GM12878 (cell line): Measurements from ENCODE around the gene CAMKMT. TPM values are rescaled to one million over a fixed set of nuclear protein-coding genes. Genes with fewer than 3 reads are reported as not detected.

Experiments used
- ATAC-seq: fragments of 200-7000 bp; cut with Tn5 transposase; 3 replicates; pipeline ENCODE4 v1.9.1; 2020; ENCODE audit warnings: mild to moderate bottlenecking, moderate library complexity
- BruUV-seq: library from RNA; stranded (reverse); fragments of 400-500 nt; replicated peaks from 2 replicates; lab custom pipeline; 2021; lab: Mats Ljungman, UMichigan
- CTCF ChIA-PET: fragments of 300-600 bp; sonication (Branson Sonifier 250); formaldehyde crosslinking; extraction: SDS; loops from one replicate; lab custom pipeline; 2021; ENCODE audit warnings: inconsistent platforms; lab: Yijun Ruan, JAX
- POLR2A ChIA-PET: fragments of 350-600 bp; formaldehyde crosslinking; extraction: SDS; loops from one replicate; lab custom pipeline; 2021; ENCODE audit warnings: inconsistent platforms; lab: Charles Lee
- RAD21 ChIA-PET: fragments of 300-600 bp; sonication (Branson Sonifier 250); formaldehyde crosslinking; loops from one replicate; lab custom pipeline; 2023; ENCODE audit warnings: antibody characterized with exemption; ENCODE audit not compliant: unreplicated experiment; lab: Charles Lee
- SMC1A ChIA-PET: fragments of 300-600 bp; sonication (Branson Sonifier 250); formaldehyde crosslinking; loops from one replicate; lab custom pipeline; 2023; ENCODE audit not compliant: unreplicated experiment, uncharacterized antibody; lab: Charles Lee
- DNase-seq: peaks from one replicate; pipeline ENCODE4 v3.0.0-alpha.2; 2011; ENCODE audit warnings: low read depth, low spot score
- FAIRE-seq: peaks from 3 replicates; lab custom pipeline; 2011; peaks lifted over from hg19 to GRCh38; lab: Jason Lieb, UNC
- H2AFZ ChIP-seq: 2 replicates; pipeline ENCODE4 v1.6.0; 2011; ENCODE audit warnings: low read depth, low read length, control low read depth; ENCODE audit not compliant: control insufficient read depth
- H3K27ac ChIP-seq: 2 replicates; pipeline ENCODE4 v1.5.1; 2011; ENCODE audit warnings: control low read depth; ENCODE audit not compliant: control insufficient read depth, insufficient read depth
- H3K27me3 ChIP-seq, 2 experiments: replicated peaks in 1 of 2; 2 replicates each; pipeline versions ENCODE4 v1.6.0 to v1.6.1; 2011; ENCODE audit warnings: low read length in 1 of 2; ENCODE audit not compliant: control insufficient read depth in 2 of 2, insufficient read depth in 2 of 2
- H3K36me3 ChIP-seq, 2 experiments: 2 replicates each; pipeline ENCODE4 v1.5.1; 2011; ENCODE audit warnings: low read length in 1 of 2; ENCODE audit not compliant: control insufficient read depth in 2 of 2, insufficient read depth in 2 of 2
- H3K4me1 ChIP-seq: 2 replicates; pipeline ENCODE4 v1.6.1; 2011; ENCODE audit warnings: mild to moderate bottlenecking, low read length, moderate library complexity, mixed read lengths; ENCODE audit not compliant: control insufficient read depth, insufficient read depth
- H3K4me2 ChIP-seq: 2 replicates; pipeline ENCODE4 v1.6.0; 2011; ENCODE audit warnings: control low read depth; ENCODE audit not compliant: control insufficient read depth, insufficient read depth
- H3K4me3 ChIP-seq: fragments of 200-600 bp; sonication (generic); 2 replicates; pipeline ENCODE4 v1.5.1; 2016
- H3K79me2 ChIP-seq: 2 replicates; pipeline ENCODE4 v1.6.0; 2011; ENCODE audit warnings: low read length; ENCODE audit not compliant: control insufficient read depth, insufficient read depth
- H3K9ac ChIP-seq: 2 replicates; pipeline ENCODE4 v1.8.0; 2011; ENCODE audit warnings: low read length, control low read depth, mixed read lengths; ENCODE audit not compliant: control insufficient read depth, insufficient read depth
- H3K9me3 ChIP-seq: replicated peaks from 3 replicates; pipeline ENCODE4 v1.5.1; 2011; ENCODE audit warnings: mild to moderate bottlenecking, low read length; ENCODE audit not compliant: control insufficient read depth, insufficient read depth
- H4K20me1 ChIP-seq: 2 replicates; pipeline ENCODE4 v1.6.0; 2011; ENCODE audit not compliant: control insufficient read depth, insufficient read depth
- CHD2 ChIP-seq: IDR thresholded peaks from 2 replicates; pipeline ENCODE4 v1.6.1; 2011; ENCODE audit warnings: low read depth, low read length, improper control_type of control experiment, borderline replicate concordance
- CREB1 ChIP-seq: IDR thresholded peaks from 2 replicates; pipeline ENCODE4 v1.6.1; 2012; ENCODE audit warnings: low read depth, mild to moderate bottlenecking, inconsistent platforms
- FOXM1 ChIP-seq: IDR thresholded peaks from 2 replicates; pipeline ENCODE4 v1.6.1; 2012; ENCODE audit warnings: low read depth, mild to moderate bottlenecking, inconsistent platforms, low read length, moderate library complexity
- MEF2A ChIP-seq: IDR thresholded peaks from 2 replicates; pipeline ENCODE4 v1.6.1; 2011; ENCODE audit warnings: low read depth, mild to moderate bottlenecking, low read length, moderate library complexity; ENCODE audit not compliant: insufficient read depth
- PBX3 ChIP-seq: IDR thresholded peaks from 2 replicates; pipeline ENCODE4 v1.6.1; 2011; ENCODE audit warnings: mild to moderate bottlenecking, low read depth, low read length, moderate library complexity; ENCODE audit not compliant: insufficient replicate concordance
- PML ChIP-seq: IDR thresholded peaks from 2 replicates; pipeline ENCODE4 v1.6.1; 2012; ENCODE audit warnings: low read length, inconsistent platforms
- POLR2A ChIP-seq: IDR thresholded peaks from 2 replicates; pipeline ENCODE4 v1.6.1; 2011; ENCODE audit warnings: low read depth, mild to moderate bottlenecking, low read length
- ZSCAN29 ChIP-seq: fragments of 450-650 bp; IDR thresholded peaks from 2 replicates; pipeline ENCODE4 v1.6.1; 2017; ENCODE audit warnings: mild to moderate bottlenecking, moderate library complexity
- WGBS: methylation state at CpG from one replicate; pipeline ENCODE4 v1.1.6; 2016; ENCODE audit warnings: low lambda C conversion rate; ENCODE audit not compliant: insufficient replicate concordance, insufficient coverage; ENCODE audit errors: missing lambda C conversion rate; 5-methylcytosine and 5-hydroxymethylcytosine counted together
- in situ Hi-C: fragments of 300-500 bp; cut with MboI; formaldehyde crosslinking; loops from 9 replicates; pipeline ENCODE4 v1.14.3; 2018; ENCODE audit warnings: mixed read lengths
- intact Hi-C: fragments of 100-400 bp; cut with micrococcal nuclease; formaldehyde crosslinking; loops from one replicate; pipeline ENCODE4 v1.14.2; 2022; ENCODE audit not compliant: unreplicated experiment
- polyA plus RNA-seq, 11 experiments: library from polyadenylated mRNA; depleted of rRNA in 4 of 11; unstranded in 6 of 11; stranded (reverse) in 5 of 11; fragments of >200 nt; fragmentation: Nextera tagmentation in 4 of 11; fragmentation: Illumina TruSeq in 1 of 11; extraction: Ambion mirVana in 4 of 11; extraction: Trizol in 1 of 11; gene quantifications; 1 replicate in 1 of 11; 2 replicates in 10 of 11; pipeline versions ENCODE4 v1.2.1 to v1.2.3, GENCODE V29; 2011 to 2016; ENCODE audit warnings: inconsistent platforms in 2 of 11, missing spikeins in 2 of 11, low read depth in 1 of 11
- total RNA-seq, 4 experiments: library from RNA; depleted of rRNA in 3 of 4; stranded (reverse); fragments of >200 nt in 3 of 4; fragmentation: Illumina TruSeq in 1 of 4; extraction: Trizol in 1 of 4; gene quantifications; 2 replicates each; pipeline versions ENCODE4 v1.2.1 to v1.2.3, GENCODE V29; 2013 to 2021
- TF ChIP-seq, protein P1 (sequence below): fragments of 450-650 bp; IDR thresholded peaks from 2 replicates; pipeline ENCODE4 v1.6.1; 2018; ENCODE audit warnings: borderline replicate concordance, mild to moderate bottlenecking; ENCODE audit not compliant: partially characterized antibody
- TF ChIP-seq, protein P2 (sequence below): fragments of 150-350 bp; IDR thresholded peaks from 2 replicates; pipeline ENCODE4 v1.6.1; 2014; ENCODE audit warnings: mild to moderate bottlenecking, low read depth, low read length
- TF ChIP-seq, protein P3 (sequence below): fragments of 450-650 bp; IDR thresholded peaks from 2 replicates; pipeline ENCODE4 v1.6.1; 2014; ENCODE audit warnings: mild to moderate bottlenecking
- TF ChIP-seq, protein P4 (sequence below): fragments of 450-650 bp; IDR thresholded peaks from 2 replicates; pipeline ENCODE4 v1.6.1; 2017; ENCODE audit warnings: borderline replicate concordance

CAMKMT gene
- total and polyA plus RNA-seq, 10 of the 15 experiments (the other 5 are each of a cell fraction or from before 2014, with no cell fraction given) = 2.7 to 16.0 (median 11.8) TPM

DNA sequence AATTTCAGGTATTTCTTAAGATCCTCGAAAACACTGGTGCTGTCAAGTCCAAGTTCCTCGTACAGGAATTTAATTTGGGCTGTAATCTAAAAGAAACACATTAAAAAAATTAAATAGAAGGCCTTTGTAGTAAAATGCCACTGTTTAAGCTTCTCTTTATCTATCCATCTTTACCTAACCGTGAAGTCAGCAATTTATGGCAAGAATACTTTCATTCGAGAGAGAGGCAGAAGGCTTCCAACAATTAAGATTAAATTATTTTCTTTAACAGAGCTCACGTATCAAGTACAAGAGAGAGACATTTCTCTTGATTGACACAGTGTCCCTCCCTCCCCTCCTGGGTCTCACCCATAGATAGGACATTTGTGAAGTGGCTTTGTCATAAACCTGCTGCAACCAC lies 40.4 kb upstream of the CAMKMT start:
- Histone ChIP-seq H3K4me3 (no peak overlapping the region), H4K20me1 (no peaks in the 10 kb centered on the region), H3K9ac (no peak overlapping the region), H3K27ac (no peak overlapping the region), H3K9me3 (no peaks in the 10 kb centered on the region), H3K4me1 (no peaks in the 10 kb centered on the region), H3K79me2 (no peaks in the 10 kb centered on the region), H3K27me3 (no peaks in the 10 kb centered on the region), H3K36me3 (peaks cover 7 to 15% of the 10 kb centered on the region in 2 experiments), H3K4me2 (no peak overlapping the region), H2AFZ (no peak overlapping the region)
- intact Hi-C loops = no loop called here
- BruUV-seq = no TSS peak
- WGBS = 98% methylated on average over 5 of the region's 5 CpGs
- FAIRE-seq (no peak), DNase-seq (no peak), ATAC-seq (no peak)
- ChIA-PET POLR2A (no interaction called here), RAD21 (no interaction called here), CTCF (no interaction called here), SMC1A (no interaction called here)
- in situ Hi-C loops = no loop called here
- TF ChIP-seq, protein P1, sequence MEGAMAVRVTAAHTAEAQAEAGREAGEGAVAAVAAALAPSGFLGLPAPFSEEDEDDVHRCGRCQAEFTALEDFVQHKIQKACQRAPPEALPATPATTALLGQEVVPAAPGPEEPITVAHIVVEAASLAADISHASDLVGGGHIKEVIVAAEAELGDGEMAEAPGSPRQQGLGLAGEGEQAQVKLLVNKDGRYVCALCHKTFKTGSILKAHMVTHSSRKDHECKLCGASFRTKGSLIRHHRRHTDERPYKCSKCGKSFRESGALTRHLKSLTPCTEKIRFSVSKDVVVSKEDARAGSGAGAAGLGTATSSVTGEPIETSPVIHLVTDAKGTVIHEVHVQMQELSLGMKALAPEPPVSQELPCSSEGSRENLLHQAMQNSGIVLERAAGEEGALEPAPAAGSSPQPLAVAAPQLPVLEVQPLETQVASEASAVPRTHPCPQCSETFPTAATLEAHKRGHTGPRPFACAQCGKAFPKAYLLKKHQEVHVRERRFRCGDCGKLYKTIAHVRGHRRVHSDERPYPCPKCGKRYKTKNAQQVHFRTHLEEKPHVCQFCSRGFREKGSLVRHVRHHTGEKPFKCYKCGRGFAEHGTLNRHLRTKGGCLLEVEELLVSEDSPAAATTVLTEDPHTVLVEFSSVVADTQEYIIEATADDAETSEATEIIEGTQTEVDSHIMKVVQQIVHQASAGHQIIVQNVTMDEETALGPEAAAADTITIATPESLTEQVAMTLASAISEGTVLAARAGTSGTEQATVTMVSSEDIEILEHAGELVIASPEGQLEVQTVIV = no peak
- TF ChIP-seq, protein P2, sequence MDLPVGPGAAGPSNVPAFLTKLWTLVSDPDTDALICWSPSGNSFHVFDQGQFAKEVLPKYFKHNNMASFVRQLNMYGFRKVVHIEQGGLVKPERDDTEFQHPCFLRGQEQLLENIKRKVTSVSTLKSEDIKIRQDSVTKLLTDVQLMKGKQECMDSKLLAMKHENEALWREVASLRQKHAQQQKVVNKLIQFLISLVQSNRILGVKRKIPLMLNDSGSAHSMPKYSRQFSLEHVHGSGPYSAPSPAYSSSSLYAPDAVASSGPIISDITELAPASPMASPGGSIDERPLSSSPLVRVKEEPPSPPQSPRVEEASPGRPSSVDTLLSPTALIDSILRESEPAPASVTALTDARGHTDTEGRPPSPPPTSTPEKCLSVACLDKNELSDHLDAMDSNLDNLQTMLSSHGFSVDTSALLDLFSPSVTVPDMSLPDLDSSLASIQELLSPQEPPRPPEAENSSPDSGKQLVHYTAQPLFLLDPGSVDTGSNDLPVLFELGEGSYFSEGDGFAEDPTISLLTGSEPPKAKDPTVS = no peak
- TF ChIP-seq MEF2A (no peak), CHD2 (no peak), CREB1 (no peak), ZSCAN29 (no peak), FOXM1 (no peak), PML (no peak), POLR2A (no peak), PBX3 (no peak)
- TF ChIP-seq, protein P3, sequence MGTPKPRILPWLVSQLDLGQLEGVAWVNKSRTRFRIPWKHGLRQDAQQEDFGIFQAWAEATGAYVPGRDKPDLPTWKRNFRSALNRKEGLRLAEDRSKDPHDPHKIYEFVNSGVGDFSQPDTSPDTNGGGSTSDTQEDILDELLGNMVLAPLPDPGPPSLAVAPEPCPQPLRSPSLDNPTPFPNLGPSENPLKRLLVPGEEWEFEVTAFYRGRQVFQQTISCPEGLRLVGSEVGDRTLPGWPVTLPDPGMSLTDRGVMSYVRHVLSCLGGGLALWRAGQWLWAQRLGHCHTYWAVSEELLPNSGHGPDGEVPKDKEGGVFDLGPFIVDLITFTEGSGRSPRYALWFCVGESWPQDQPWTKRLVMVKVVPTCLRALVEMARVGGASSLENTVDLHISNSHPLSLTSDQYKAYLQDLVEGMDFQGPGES = no peak
- TF ChIP-seq, protein P4, sequence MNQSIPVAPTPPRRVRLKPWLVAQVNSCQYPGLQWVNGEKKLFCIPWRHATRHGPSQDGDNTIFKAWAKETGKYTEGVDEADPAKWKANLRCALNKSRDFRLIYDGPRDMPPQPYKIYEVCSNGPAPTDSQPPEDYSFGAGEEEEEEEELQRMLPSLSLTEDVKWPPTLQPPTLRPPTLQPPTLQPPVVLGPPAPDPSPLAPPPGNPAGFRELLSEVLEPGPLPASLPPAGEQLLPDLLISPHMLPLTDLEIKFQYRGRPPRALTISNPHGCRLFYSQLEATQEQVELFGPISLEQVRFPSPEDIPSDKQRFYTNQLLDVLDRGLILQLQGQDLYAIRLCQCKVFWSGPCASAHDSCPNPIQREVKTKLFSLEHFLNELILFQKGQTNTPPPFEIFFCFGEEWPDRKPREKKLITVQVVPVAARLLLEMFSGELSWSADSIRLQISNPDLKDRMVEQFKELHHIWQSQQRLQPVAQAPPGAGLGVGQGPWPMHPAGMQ = no peak
